ENCODE data around the gene RNF39. TPM values are rescaled to one million over a fixed set of nuclear protein-coding genes. Genes with fewer than 3 reads are reported as not detected.

The RNF39 gene, protein sequence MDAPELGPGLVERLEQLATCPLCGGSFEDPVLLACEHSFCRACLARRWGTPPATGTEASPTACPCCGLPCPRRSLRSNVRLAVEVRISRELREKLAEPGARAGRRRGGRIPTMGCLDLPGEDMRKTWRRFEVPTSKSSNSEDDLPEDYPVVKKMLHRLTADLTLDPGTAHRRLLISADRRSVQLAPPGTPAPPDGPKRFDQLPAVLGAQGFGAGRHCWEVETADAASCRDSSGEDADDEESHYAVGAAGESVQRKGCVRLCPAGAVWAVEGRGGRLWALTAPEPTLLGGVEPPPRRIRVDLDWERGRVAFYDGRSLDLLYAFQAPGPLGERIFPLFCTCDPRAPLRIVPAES
- total RNA-seq (2021): 7.3 and 7.5 TPM in 2 replicates
- percentile 62 among the genes with signal in this experiment for Bru-seq, nascent RNA
- BruChase-seq, experiment 1, labeled RNA remaining after a 2-hour chase: percentile 72 among the genes with signal in this experiment
- percentile 70 among the genes with signal in this experiment for BruChase-seq, experiment 2, labeled RNA remaining after a 6-hour chase
- long read RNA-seq, transcript RNF39-201 (4 exons, 2,206 nt): major isoform, 15 of 20 reads
- long read RNA-seq, partial matches to known transcripts: 1 of 20 reads
- long read RNA-seq, other reads (novel, unspliced or antisense): 4 of 20 reads

DNA sequence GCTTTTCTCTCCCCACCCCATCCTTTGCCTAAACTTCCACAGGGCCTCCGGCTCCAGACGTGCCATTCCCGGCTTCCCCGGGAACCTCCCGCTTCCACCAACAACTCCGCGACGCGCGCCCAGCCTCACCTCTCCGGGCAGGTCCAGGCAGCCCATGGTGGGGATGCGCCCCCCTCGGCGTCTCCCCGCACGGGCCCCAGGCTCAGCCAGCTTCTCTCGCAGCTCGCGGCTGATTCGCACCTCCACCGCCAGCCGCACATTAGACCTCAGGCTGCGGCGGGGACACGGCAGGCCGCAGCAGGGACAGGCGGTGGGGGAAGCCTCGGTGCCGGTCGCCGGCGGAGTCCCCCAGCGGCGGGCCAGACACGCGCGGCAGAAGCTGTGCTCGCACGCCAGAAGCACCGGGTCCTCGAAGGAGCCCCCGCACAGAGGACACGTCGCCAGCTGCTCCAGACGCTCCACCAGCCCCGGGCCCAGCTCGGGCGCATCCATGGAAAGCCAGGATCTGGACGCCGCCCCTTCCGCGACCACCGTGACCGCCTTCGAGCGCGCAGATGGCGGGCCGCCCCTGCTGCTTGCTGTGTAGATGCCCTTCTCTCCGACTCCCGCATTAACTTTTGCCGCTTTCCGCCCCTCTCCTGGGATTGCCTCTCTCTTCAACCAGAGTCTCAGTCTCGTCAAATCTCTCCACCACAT, at the start of gene RNF39:
TSS of gene RNF39 (minus strand) at position 676 of the 696 bp plus-strand sequence. CDS start at position 492, 184 bp downstream.
- POLR2A ChIA-PET (ENCODE audit: unreplicated experiment): interaction anchor here (0.7 kb wide), 1 partner anchor 21 kb away, joined by 3 read pairs; no protein-coding TSS in a partner anchor
- Histone ChIP-seq H3K4me3 (peak within 1 kb of the TSS; percentile 81), H3K9me3 (ENCODE audit: insufficient read depth, low read depth) (no peaks in the 10 kb centered on the region), H3K36me3 (ENCODE audit: low read depth) (no peaks in the 10 kb centered on the region), H3K9me2 (ENCODE audit: insufficient read depth) (no peaks in the 10 kb centered on the region), H3K4me2 (peak within 1 kb of the TSS; percentile 94), H4K20me1 (ENCODE audit: insufficient read depth) (peaks cover 8% of the 10 kb centered on the region), H3K27me3 (ENCODE audit: insufficient read depth, low read depth) (no peaks in the 10 kb centered on the region), H3F3A (ENCODE audit: insufficient read depth, low read depth) (peaks cover 30% of the 10 kb centered on the region), H3K27ac (peak within 1 kb of the TSS; percentile 89), H3K4me1 (replicated peaks; ENCODE audit: insufficient read depth) (peaks cover 36% of the 10 kb centered on the region), H3K79me2 (ENCODE audit: low read depth) (peaks cover 22% of the 10 kb centered on the region), H2AFZ (peak within 1 kb of the TSS; percentile 74)
- TSS peak; percentile 90 for BruUV-seq (replicated peaks)
- intact Hi-C loops (cut with micrococcal nuclease; ENCODE audit: unreplicated experiment): loop anchor here (1.0 kb wide), 3 partner anchors 8 to 56 kb away; partner anchors contain the start of gene PPP1R11
- TF ChIP-seq EZH2 (IDR thresholded peaks at IDR 0.05; ENCODE audit: low read depth) (no peak), CTCF (conservative IDR thresholded peaks at IDR 0.05) (no peak)
- no peak for DNase-seq
- CTCF ChIA-PET: interaction anchor here (0.7 to 2.2 kb wide), 3 partner anchors 13 to 993 kb away, joined by 3 to 7 read pairs (median 3); no protein-coding TSS in a partner anchor

DNA sequence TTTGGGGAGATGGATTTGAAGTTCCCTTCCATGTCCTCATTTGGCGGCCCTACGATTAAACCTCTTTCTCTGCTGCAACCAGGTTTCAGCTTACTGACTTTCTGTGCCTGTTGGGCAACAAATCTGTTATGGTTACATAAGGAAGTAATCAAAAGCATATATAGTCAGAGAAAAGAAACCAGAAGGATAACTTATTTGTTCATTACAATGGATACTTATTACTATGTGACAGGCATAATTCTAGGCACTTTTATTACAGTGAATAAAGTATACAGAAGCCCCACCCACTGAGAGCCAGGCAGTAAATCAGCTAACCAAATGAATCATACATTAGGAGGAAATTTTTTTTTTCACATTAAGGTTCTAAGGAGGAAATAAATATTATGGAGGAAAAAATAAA, 46.9 kb upstream of the RNF39 start:
- Histone ChIP-seq H3K36me3 (ENCODE audit: low read depth) (no peaks in the 10 kb centered on the region), H3K4me1 (replicated peaks; ENCODE audit: insufficient read depth) (peaks cover 35% of the 10 kb centered on the region), H2AFZ (no peak overlapping the region; the same call in 1 of the 2 replicates), H3K27me3 (ENCODE audit: insufficient read depth, low read depth) (no peaks in the 10 kb centered on the region), H3F3A (ENCODE audit: insufficient read depth, low read depth) (peaks cover 17% of the 10 kb centered on the region; the same call in 1 of the 2 replicates), H3K4me2 (peak overlapping the region; percentile 30; the same call in 1 of the 2 replicates), H3K9me3 (ENCODE audit: insufficient read depth, low read depth) (no peaks in the 10 kb centered on the region), H3K79me2 (ENCODE audit: low read depth) (no peaks in the 10 kb centered on the region), H3K4me3 (no peak overlapping the region), H3K9me2 (ENCODE audit: insufficient read depth) (no peaks in the 10 kb centered on the region), H3K27ac (peak overlapping the region; percentile 24; the same call in 1 of the 2 replicates), H4K20me1 (ENCODE audit: insufficient read depth) (no peaks in the 10 kb centered on the region)
- ChIA-PET POLR2A (ENCODE audit: unreplicated experiment) (interaction anchor here (0.6 to 0.7 kb wide), 2 partner anchors 62 to 190 kb away, joined by 5 to 6 read pairs; partner anchors contain the start of gene POLR1H), CTCF (interaction anchor here (0.7 kb wide), 1 partner anchor 333 kb away, joined by 3 read pairs; no protein-coding TSS in a partner anchor)
- TF ChIP-seq EZH2 (IDR thresholded peaks at IDR 0.05; ENCODE audit: low read depth): no peak
- no peak for TF ChIP-seq CTCF (conservative IDR thresholded peaks at IDR 0.05)
- intact Hi-C loops (cut with micrococcal nuclease; ENCODE audit: unreplicated experiment): no loop called here
- peak in 1 of 2 experiments; percentile 82 for DNase-seq
- no TSS peak for BruUV-seq (replicated peaks)
